Activated naive CD8-positive, alpha-beta T cell (primary cell): Measurements from ENCODE around the gene MCAT.

Experiments
- H3K27ac Mint-ChIP-seq: one replicate; pipeline ENCODE4 v1.8.0; 2021; ENCODE audit warnings: mixed read lengths
- H3K27me3 Mint-ChIP-seq: one replicate; pipeline ENCODE4 v1.8.0; 2021; ENCODE audit warnings: mixed read lengths
- H3K36me3 Mint-ChIP-seq: one replicate; pipeline ENCODE4 v1.8.0; 2021; ENCODE audit warnings: mixed read lengths
- H3K4me1 Mint-ChIP-seq: one replicate; pipeline ENCODE4 v1.8.0; 2021; ENCODE audit warnings: low read depth, mixed read lengths
- H3K4me3 Mint-ChIP-seq: one replicate; pipeline ENCODE4 v1.8.0; 2021; ENCODE audit warnings: mild to moderate bottlenecking, mixed read lengths
- H3K9me3 Mint-ChIP-seq: one replicate; pipeline ENCODE4 v1.8.0; 2021; ENCODE audit warnings: low read depth, mixed read lengths

Gene MCAT

DNA sequence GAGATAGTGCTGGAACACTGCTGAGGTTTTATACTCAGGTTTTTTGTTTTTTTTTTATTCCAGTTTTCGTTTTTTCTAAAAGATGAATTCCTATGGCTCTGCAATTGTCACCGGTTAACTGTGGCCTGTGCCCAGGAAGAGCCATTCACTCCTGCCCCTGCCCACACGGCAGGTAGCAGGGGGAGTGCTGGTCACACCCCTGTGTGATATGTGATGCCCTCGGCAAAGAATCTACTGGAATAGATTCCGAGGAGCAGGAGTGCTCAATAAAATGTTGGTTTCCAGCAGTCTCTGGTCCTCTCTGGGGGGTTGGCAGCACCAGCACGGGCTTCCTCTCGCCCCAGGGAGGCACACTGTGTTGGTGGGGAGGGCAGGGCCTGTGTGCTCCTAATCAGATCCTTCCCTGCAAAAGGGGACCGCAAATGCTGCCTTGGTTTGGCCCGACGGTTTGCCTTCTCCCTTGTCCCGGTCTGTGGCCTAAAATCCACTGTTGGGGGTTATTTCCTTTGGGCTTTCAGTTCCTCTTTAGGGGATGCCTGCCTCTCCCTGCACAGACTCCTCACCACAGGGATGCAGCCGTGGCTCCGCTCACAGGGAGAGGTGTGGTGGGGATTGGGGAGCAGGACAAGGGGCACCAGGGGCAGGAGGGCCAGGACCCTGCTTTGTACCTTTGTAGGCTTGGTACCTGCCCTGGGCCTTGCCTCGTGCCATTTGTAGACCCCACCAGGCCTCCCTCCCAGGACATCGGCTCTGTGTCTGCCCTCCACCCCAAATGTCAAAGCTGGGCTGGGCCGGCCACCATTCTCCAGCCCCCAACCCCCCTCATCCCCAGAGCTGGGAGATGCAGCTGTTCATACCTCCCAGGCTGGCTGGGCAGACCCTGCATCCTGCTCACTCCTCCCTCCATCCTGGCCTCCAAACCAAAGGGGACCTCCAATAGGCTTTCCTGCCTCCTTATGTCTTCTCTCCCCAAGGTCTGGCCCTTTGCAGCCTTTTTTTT lies 13.5 kb downstream of the MCAT start:
- Mint-ChIP-seq H3K36me3 (peaks cover 2% of the 10 kb centered on the region), H3K4me1 (peaks cover 2% of the 10 kb centered on the region), H3K27ac (no peak overlapping the region), H3K4me3 (no peak overlapping the region), H3K9me3 (no peaks in the 10 kb centered on the region), H3K27me3 (no peaks in the 10 kb centered on the region)

DNA sequence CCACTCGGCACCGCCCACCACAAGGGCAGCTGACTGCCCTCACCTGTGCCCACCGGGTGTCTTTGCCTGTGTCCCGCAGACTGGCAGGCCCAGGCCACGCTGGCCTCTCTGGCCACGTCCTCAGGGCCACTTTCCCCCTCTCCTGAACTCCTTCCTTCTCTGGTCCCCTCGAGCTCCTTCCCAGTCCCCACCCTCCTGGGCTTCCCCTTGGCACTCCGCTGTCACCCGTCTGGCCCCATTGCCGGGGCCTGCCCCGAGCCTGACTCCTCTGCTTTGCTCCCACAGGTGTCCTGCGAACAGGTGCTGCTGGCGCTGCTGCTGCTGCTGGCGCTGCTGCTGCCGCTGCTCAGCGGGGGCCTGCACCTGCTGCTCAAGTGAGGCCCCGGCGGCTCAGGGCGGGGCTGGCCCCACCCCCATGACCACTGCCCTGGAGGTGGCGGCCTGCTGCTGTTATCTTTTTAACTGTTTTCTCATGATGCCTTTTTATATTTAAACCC lies 14.2 kb downstream of the MCAT start:
- H3K4me3 Mint-ChIP-seq, result no peak overlapping the region
- no peaks in the 10 kb centered on the region for H3K27me3 Mint-ChIP-seq
- no peak overlapping the region for H3K27ac Mint-ChIP-seq
- peaks cover 2% of the 10 kb centered on the region for H3K36me3 Mint-ChIP-seq
- H3K4me1 Mint-ChIP-seq, result peaks cover 2% of the 10 kb centered on the region
- no peaks in the 10 kb centered on the region for H3K9me3 Mint-ChIP-seq

DNA sequence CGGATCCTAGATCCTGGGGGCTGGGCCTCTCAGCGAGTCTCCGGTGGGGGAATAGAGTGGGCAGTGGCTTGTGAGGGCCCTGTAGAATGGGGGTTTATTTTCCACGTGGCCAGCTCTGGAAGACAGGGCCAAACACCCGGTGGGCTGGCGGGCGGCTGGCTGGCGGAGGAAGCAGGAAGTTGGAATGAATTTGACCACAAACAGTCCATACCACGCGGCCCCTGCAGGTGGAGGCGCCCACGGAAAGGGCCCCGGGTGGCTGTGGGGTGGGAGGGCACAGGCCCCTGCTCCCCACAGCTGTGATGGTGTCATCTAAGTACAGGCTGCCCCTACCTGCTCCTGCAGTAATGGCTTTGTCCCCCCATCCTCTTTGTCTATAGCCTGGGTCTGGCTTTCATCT lies 15.1 kb downstream of the MCAT start:
- Mint-ChIP-seq H3K27ac (no peak overlapping the region), H3K36me3 (no peaks in the 10 kb centered on the region), H3K27me3 (no peaks in the 10 kb centered on the region), H3K9me3 (no peaks in the 10 kb centered on the region), H3K4me3 (no peak overlapping the region), H3K4me1 (peaks cover 2% of the 10 kb centered on the region)

DNA sequence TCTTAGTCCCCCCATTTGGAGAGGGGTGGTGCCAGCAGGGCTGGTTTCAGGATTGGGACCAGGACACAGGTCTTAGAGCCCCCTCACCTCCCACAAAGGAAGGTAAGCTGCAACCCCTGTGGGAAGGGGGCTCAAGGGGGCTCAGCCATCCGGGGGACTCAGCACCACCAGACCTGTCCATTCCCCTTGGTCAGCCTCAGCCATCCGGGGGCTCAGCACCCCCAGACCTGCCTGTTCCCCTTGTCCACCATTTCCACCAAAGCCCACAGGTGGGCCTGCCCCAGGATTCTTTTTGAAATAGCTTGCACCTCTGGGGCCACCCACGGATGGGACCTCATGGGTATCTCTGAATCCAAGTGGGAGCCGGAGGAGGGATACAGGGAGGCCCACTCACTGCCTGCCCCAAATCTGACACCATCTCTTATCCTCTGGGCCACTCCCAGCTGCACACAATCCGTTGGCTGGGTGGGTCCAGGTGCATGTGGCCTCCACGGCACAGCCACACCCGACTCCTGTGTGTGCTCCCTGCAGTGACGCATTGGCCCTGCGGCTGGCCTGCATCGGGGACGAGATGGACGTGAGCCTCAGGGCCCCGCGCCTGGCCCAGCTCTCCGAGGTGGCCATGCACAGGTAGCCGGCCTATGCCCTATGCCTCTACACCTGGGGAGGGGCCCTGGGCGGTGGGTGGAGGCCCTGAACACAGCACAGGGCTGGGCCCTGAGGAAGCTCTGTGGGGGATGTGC lies 15.9 kb downstream of the MCAT start:
- no peak overlapping the region for H3K27ac Mint-ChIP-seq
- H3K36me3 Mint-ChIP-seq, result no peaks in the 10 kb centered on the region
- H3K27me3 Mint-ChIP-seq, result no peaks in the 10 kb centered on the region
- no peak overlapping the region for H3K4me3 Mint-ChIP-seq
- no peaks in the 10 kb centered on the region for H3K9me3 Mint-ChIP-seq
- H3K4me1 Mint-ChIP-seq, result peaks cover 2% of the 10 kb centered on the region

DNA sequence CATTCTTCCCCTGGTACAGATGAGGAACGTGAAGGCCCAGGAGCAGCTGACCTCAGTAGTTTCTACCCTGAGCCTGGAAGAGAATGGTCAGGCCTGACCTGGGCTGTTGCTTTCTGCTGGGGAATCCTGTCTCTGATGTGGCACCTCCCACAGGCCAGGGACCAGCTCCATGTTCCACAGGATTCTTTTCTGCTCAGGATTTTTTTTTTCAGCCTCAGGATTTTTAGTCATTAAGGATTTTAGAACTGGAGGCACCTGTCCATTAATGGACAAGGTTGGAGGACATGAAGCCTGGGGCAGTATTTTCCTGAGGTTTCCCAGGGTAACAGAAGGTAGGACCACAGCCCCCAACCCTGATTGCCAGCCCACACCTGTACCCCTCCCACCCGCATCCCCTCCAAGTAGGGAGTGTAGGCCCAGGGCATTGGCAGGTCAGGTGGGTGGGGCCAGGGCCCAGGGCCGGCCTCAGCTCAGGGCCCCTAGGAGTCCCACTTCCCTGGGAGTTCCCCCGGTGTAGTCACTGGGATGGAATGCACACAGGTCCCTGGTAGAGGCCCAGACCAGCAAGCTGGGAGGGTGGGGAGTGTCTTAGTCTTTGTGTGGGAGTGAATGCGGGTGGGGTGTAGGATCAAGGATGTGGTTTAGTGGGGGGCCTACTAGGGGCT lies 16.6 kb downstream of the MCAT start:
- Mint-ChIP-seq H3K36me3 (no peaks in the 10 kb centered on the region), H3K27ac (no peak overlapping the region)

DNA sequence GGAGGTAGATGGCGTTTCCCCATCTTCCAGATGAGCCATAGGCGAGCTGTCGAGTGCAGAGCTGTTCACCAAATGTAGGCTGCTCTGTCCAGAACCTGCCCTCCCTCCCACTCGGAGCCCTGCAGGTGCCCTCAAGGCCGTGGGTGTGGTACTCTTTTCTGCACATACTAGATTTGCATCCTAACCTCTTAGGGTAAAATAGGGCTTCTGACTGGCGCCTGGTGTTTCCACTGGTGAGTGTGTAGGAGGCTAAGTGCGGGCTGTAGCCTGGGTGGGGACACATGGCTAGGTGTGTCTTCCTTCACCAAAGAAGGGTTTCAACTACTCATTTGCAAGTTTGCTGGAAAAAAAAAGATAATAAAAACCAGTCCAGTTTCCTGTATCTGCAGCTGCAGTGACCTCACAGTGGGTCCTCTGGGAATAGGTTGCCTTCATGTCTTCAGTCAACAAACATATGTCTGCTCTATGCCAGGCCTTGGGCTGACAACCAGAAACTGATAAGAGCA lies 24.2 kb downstream of the MCAT start:
- H3K4me3 Mint-ChIP-seq, result no peak overlapping the region
- no peaks in the 10 kb centered on the region for H3K27me3 Mint-ChIP-seq
- no peaks in the 10 kb centered on the region for H3K9me3 Mint-ChIP-seq
- H3K4me1 Mint-ChIP-seq, result no peaks in the 10 kb centered on the region
- no peaks in the 10 kb centered on the region for H3K36me3 Mint-ChIP-seq
- H3K27ac Mint-ChIP-seq, result no peak overlapping the region

More for the DNA sequence above, 16.6 kb downstream of the MCAT start:
- Mint-ChIP-seq H3K27me3 (no peaks in the 10 kb centered on the region), H3K4me1 (peaks cover 2% of the 10 kb centered on the region), H3K4me3 (no peak overlapping the region), H3K9me3 (no peaks in the 10 kb centered on the region)

DNA sequence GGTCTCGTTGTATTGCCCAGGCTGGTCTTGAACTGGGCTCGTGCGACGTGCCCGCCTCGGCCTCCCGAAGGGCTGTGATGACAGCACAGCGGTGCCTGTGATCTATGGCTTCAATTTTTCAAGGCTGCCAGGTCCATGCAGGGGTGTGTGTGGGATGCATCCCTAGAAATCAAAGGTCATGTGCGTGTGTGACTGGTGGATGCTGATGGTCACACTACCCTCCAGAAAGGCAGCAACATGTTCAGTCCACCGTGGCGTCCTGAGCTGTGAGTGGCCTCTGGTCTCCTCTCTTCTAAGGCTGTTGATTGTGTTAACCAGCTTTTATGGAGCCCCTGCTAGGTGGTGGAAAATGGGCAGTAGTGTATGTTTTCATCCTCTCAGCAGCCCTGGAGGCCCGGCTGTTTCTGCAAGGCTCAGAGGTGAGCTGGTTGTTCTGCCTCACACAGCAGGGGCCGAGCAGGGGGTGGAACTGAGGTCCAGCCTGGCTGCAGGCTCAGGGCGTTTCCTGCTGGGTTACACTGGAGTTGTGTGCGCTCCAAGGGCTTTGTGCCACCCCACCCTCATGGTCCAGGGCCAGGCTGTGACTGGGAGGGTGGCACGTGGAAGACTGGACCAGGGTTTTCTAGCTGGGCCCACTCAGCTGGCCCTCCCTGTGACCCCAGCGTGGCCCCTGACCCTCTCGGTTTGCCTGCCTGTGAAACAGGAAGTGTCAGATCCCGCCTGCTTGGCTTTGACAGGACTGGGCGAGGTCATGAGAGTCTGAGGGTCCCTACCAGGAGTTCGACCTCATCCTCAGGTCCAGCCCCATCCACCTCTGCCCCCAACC lies 25.0 kb downstream of the MCAT start:
- Mint-ChIP-seq H3K4me3 (no peak overlapping the region), H3K4me1 (no peaks in the 10 kb centered on the region), H3K27ac (no peak overlapping the region)

DNA sequence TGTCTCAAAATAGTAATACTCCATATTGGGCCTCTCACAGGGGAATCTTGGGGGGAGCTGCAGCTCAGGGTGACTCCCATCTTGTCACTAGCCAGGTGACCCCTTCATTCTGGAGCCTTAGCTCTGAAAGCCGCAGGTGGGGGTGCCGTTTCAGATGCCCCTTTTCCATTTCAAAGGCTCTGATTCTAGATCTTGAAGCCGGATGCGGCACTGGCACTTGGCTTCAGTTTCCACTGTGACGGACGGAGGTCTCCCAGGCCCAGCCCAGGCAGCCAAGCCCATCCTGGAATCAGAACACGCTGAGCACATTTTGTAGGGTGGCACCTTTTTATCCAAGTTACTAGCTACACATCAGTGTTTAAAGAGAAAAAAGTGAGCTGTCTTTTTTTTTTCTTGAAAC lies 26.3 kb downstream of the MCAT start:
- Mint-ChIP-seq H3K27me3 (no peaks in the 10 kb centered on the region), H3K27ac (no peak overlapping the region), H3K4me1 (no peaks in the 10 kb centered on the region), H3K9me3 (no peaks in the 10 kb centered on the region), H3K36me3 (no peaks in the 10 kb centered on the region), H3K4me3 (no peak overlapping the region)

More for the DNA sequence above, 25.0 kb downstream of the MCAT start:
- Mint-ChIP-seq H3K27me3 (no peaks in the 10 kb centered on the region), H3K9me3 (no peaks in the 10 kb centered on the region), H3K36me3 (no peaks in the 10 kb centered on the region)

DNA sequence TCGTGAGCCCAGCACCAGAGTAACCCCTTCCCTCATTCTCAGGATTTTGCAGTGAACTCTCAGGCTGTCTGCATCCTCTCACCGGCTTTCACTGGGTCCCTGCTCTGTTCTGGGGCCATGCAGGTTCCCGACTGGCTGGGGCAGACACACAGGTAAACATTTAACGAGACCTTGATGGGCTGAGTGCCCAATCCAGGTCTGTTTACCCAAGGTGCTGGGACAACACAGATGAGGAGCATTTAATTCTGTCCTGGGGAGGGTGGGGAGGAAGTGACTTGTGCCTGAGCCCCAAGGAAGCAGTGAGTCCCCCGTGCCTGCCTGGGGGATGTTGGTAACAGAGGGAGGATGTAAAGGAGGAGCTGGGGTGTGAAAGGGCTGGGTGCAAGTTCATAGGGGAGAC lies 28.2 kb downstream of the MCAT start:
- H3K36me3 Mint-ChIP-seq, result no peaks in the 10 kb centered on the region
- H3K27me3 Mint-ChIP-seq, result no peaks in the 10 kb centered on the region
- no peaks in the 10 kb centered on the region for H3K9me3 Mint-ChIP-seq
- H3K27ac Mint-ChIP-seq, result no peak overlapping the region
- peaks cover 5% of the 10 kb centered on the region for H3K4me1 Mint-ChIP-seq
- H3K4me3 Mint-ChIP-seq, result no peak overlapping the region

DNA sequence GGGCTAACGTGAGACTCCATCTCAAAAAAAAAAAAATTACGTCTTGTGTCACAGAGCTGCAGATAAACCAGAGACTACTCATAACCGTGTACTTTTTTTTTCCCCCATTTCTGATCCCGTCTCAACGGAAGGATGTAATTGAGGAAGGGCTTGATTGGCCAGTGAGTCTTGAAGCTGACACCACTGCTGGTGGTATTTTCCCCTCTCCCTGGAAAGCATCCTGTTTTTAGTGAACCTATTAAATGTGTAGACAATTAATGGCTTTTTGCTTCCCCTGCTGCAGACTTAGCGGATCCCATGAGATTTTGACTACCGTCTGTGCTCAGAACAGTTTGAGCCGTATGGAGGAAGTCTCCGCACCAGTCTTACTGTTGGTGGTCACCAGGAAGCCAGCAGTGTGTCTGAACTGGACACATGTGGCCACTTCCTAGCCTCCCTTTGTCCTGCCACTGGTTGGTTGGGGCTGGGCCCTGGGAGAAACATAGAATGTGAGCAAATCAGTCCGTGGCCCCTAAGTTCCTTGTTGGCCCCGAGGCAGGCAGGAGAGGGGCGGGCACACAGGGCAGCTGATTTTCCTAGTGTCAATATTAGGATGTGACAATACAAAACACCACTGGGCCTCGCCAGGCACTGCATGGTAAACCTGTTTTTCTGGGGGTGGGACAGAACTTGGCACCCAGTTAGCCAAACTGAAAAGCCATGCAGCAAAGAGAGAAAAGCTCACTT lies 29.5 kb downstream of the MCAT start:
- H3K27ac Mint-ChIP-seq, result no peak overlapping the region
- no peaks in the 10 kb centered on the region for H3K9me3 Mint-ChIP-seq
- H3K4me1 Mint-ChIP-seq, result peaks cover 5% of the 10 kb centered on the region
- H3K36me3 Mint-ChIP-seq, result no peaks in the 10 kb centered on the region
- H3K27me3 Mint-ChIP-seq, result no peaks in the 10 kb centered on the region
- no peak overlapping the region for H3K4me3 Mint-ChIP-seq

DNA sequence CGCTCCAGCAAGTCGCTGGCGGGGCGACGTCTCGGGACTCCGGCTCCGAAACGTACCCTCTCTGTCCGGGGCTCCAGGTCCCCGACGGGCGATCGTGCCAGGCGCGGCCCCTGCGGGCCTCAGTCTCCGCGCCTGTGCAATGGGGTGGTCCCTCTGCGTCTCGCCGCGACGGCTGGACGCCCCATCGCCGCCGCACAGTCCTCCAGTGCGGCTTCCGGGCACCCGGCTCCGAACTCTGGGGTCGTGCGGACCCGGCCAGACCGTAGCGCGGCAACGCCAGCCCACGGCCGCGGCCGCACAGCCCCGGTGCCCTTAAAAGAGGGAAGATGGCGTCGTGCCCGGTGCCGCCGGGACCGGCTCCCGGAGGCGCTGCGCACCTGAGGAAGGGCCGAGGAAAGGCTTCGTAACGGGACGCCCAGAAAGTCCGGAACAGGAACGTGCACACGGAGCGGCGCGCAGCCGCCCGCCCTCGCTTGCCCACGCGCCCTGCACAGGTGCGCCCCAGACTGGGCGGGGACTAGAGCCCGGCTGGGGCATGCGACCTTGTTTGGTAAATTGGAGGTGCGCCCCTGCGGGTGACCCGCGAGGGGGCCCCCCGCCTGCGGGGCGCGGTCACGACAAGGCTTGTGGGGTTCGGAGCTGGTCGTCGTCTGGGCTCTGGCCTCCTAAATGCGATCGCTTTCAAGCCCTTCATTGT lies 32.1 kb downstream of the MCAT start:
- Mint-ChIP-seq H3K36me3 (no peaks in the 10 kb centered on the region), H3K27me3 (no peaks in the 10 kb centered on the region), H3K4me1 (peaks cover 5% of the 10 kb centered on the region), H3K9me3 (no peaks in the 10 kb centered on the region), H3K4me3 (peak overlapping the region; percentile 78), H3K27ac (no peak overlapping the region)

DNA sequence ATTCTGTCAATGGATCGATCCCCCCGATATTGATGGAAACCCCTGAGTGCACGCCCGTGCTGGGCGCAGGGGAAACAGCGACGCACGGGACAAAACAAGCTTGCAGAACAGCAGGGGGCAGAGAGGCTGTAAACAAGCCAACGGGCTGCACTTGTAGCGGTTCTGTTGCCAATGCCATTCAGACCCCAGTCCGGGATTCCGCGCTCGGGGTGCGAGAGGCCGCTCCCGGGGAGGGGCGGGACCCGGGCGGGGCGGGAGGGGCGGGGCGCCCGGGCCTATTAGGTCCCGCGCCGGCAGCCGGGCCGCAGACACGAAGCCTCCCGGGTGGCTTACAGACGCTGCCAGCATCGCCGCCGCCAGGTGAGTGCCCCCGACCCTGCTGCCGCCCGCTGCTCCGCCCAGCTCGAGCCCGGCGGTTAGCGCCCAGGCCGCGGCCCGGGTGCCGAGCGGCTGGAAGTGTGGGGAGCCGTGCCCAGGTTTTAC lies 32.7 kb downstream of the MCAT start, which contains the start of gene BIK:
TSS of gene BIK (plus strand) at position 307 of the 483 bp plus-strand sequence. CDS start 13,273 bp downstream, outside the sequence.
- Mint-ChIP-seq H3K4me1 (peaks cover 5% of the 10 kb centered on the region), H3K9me3 (no peaks in the 10 kb centered on the region), H3K27ac (no peak within 1 kb of the TSS), H3K4me3 (peak within 1 kb of the TSS; percentile 86), H3K27me3 (no peaks in the 10 kb centered on the region), H3K36me3 (no peaks in the 10 kb centered on the region)

DNA sequence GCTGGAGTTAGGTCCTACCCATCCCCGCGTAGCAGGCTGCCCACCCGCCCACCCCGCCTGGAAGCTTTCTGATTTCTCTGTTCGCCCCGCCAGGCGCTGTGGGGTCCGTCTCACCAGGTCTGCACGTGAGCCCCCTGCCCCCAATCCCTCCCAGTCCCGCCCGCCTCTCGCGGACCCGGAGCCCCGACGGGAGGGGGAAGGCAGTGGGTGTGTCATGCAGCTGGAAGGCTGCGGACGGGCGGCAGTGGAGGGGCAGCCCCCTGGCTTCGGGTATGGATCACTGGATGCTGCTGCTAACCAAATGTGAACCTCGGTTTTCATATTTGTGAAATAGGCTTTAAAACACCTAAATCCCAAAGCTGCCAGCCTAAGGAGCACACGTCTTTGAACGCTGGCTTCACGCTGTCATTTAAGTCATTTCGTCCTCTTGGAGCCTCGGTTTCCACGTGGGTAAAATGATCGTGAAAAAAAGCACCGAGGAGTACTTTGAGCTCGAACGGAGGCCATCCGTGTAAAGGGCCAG lies 33.2 kb downstream of the MCAT start:
- no peaks in the 10 kb centered on the region for H3K9me3 Mint-ChIP-seq
- no peak overlapping the region for H3K27ac Mint-ChIP-seq
- no peaks in the 10 kb centered on the region for H3K27me3 Mint-ChIP-seq
- peaks cover 5% of the 10 kb centered on the region for H3K4me1 Mint-ChIP-seq
- peak overlapping the region; percentile 86 for H3K4me3 Mint-ChIP-seq
- no peaks in the 10 kb centered on the region for H3K36me3 Mint-ChIP-seq
